Endometrium (tissue), 2 donors: Measurements from ENCODE around the gene PYCR2.
"Not testable (repeated sequence)": the region's sequence is repeated elsewhere in the genome, so short reads cannot be mapped to it uniquely, and the experiment has no call there.

Experiments
- FAIRE-seq: peaks from 2 replicates; lab custom pipeline; 2012; peaks lifted over from hg19 to GRCh38; lab: Jason Lieb, UNC
- donor health status: control.
- donor health status: control.

Gene PYCR2

DNA sequence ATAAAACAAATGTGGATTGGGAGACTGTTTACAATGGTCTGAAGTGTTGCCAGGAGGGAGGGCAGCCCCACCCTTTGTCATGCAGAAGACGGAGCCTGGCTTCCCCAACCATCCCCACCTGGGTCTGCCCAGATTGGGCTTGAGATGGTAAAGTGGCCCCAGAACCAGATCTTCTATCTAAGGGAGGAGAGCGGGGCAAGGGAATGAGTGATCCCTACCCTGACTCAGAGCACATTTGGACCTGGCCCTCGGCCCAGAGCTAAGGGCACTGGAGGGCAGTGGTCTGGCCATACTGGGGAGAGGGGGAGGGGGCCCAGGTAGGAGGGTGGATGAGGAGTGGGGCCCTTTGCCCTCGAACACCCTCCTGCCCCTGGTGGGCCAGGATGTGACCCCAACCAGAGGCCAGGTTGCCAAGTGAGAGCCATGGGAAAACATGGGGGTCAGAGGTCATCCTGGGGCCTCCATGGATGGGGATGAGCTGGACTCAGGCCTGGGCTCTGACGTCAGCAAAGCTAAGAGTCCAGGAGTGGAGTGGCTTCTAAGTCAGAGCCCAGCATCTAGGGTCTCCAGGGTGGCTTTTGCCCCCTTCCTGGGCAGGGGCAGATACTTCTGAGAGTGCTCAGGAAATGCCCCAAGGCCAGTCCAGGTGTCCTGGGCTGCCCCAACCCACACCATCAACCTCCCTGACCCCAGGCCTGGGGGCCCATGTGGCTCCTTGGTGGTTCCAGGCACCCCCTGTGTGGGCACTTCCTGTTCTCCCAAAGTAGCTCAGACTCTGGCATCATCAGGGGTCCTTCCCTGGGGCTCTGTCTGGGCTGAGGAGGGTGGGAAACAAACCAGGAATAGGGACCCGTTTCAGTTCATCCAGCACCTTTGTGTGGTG, 33.5 kb downstream of the PYCR2 start:
- no peak for FAIRE-seq

DNA sequence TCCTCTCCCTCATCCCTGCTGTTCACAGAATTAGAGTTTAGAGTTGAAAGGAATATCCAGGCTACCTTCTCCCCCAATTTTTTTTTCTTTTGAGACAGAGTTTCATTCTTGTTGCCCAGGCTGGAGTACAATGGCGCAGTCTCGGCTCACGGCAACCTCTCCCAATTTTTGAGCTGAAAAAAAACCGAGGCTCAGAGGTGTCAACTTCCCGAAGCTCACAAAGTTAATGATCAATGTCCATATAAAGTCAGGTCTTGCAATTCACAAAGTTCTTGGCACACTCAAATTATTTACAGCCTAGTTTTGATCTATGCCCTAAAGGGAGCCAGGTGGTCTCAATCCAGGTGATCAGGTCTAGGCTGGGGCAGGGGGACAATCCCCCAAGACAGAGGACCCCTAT, 34.3 kb downstream of the PYCR2 start:
- no peak for FAIRE-seq

DNA sequence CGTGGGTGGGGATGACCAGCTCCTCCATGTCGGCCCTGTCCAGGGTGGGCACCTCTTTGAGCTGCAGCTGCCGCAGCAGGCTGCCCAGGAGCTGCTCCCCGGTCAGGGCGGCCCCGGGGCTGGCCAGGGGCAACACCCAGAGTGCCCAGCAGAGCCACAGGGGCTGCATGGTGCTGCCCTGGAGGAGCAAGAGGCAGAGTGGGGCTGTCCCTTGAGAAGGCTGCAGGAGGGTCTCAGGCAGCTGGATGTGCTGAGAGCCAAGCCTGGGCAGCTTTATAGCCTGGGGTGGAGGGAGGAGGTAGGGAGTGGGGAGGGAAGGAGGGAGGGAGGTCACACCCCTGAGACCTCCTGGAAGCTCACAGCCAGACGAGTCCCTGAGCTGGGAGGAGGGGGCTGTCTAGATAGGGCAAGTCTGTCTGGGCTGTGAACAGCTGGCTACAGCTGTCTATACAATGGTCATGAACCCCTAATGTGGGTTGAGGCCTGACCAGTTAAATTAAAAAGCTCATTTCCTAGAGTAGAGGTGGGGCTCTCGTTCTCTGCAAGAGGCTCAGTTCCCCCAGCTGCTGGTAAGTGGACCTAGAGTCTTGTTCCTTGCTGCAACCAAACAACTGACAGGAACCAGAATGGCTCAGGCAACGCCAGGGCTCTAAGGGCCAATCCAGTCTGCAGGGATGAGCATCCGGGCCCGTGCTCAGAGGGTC, 35.0 kb downstream of the PYCR2 start, which contains the start of gene LEFTY1:
Gene LEFTY1, minus strand, starts transcription at position 249 of the 704 bp plus-strand sequence. Its CDS starts 80 bp downstream, at position 169.
- no peak for FAIRE-seq

DNA sequence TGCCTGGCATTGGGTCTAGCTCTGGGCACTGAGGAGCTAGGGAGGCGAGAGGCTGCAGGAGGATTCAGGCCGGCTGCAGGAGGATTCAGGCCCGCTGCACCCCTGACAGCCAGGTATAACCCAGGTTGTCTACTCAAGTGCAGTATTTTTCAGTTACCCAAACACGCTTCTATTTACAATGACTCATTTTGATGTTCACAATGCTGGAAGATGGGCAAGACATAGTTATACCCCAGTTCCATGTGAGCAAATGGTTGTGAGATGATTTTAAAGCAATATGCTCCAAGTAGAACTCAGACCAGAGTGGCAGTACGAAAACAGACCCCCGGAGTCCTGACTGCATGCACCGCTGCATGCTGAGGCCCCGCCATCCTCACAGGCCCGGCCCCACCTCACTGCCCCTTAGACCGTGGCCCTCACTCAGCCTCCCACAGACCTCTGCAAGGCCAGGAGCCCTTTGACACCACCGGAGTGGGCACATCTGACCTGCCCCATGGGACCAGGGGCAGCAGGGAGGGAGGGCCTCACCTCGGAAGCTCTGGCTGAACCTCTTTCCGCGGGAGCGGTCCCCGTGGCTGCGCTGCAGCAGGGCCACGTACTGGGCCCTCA, 35.7 kb downstream of the PYCR2 start:
- no peak for FAIRE-seq

DNA sequence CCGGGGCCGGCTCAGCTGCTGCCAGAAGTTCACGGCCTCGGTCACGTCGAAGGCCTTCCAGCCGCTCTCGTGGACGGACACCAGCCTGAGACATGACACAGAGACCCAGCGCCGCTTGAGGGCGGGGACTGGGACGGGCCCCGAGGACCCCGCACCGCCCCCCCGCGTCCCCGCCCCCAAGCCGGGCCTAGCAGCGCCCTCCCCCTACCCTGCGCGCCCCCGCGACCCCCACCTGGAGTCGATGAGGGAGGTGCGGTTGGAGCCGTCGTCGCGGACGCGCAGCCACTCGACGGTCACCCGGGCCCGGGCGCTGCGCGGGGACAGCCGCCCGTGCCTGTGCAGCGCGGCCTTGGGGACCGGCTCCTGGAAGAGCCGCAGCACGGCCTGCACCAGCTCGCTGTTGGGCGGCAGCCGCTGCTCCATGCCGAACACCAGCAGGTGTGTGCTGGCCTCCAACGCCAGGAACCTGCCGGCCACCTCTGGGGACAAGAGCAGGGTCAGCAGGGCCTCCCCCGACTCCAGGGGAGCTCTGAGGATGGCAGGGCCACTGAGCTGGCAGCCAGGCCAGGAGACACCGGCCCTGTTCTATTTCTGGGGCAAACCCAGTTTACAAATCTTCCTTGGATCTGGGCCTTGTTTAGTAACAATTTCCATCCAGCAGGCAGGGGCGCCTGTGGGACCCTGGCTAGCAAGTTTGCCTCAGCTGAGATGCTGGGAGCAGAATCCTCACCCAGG, 36.3 kb downstream of the PYCR2 start:
- FAIRE-seq = not testable (repeated sequence)

DNA sequence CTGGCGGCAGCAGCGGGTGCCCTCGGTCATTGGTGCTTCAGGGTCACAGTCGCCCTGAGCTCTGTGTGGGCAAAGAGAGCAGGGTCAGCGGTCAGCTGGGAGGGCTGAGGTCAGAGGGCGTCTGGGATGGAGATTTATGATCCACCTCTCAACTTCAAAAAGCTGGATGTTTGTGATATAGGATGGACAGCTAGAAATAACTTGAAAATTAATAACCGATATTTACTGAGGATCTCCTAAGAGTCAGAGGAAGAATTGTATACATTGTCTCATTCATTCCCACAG, 37.1 kb downstream of the PYCR2 start:
- no peak for FAIRE-seq

DNA sequence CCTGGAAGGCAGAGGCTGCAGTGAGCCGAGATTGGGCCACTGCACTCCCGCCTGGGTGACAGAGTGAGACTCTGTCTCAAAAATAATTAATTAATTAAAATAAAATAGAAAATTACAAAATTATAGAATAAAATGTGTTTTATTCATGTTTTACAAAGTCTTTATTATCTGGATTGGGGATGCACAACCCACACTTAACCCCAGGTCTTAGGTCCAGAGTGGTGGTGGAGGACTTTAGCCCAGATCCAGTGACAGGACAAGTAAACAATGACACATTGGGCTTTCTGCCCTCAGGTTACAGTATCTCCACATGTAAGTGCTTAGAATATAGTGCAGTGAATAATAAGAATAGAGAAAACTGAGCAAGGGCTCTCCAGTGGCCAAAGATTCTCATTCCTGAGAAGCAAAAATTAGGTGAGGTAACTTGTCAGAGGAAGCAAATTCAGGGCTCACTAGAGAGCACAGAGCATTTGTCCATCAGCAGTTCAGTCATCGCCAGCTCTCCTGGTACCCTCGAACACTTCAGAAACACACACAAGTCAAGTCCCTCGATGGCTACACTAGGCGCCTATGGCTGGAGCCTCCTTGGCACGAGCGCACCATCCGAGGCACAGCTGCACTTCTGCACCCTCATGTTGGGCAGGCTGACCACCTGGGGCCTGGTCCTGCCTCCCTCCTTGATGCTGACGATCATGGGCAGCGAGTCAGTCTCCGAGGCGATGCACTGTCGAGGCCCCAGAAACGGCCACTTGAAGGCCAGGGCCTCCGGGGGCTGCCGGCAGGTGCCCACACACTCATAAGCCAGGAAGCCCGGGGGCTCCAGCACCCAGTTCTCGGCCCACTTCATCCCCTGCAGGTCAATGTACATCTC, 37.7 kb downstream of the PYCR2 start:
- FAIRE-seq = no peak

DNA sequence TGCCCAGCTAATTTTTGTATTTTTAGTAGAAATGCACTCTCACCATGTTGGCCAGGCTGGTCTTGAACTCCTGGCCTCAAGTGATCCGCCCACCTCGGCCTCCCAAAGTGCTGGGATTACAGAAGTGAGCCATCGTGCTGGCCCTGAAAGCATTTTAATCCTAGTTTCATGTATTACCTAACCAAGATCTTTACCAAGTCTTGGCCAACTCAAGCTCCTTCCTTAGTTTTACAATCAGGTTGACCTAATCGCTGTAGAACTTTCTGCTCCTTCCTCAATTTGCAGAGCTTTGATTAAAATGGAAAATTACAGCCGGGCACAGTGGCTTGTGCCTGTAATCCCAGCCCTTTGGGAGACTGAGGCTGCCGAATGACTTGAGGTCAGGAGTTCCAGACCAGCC, 38.7 kb downstream of the PYCR2 start:
- no peak for FAIRE-seq

DNA sequence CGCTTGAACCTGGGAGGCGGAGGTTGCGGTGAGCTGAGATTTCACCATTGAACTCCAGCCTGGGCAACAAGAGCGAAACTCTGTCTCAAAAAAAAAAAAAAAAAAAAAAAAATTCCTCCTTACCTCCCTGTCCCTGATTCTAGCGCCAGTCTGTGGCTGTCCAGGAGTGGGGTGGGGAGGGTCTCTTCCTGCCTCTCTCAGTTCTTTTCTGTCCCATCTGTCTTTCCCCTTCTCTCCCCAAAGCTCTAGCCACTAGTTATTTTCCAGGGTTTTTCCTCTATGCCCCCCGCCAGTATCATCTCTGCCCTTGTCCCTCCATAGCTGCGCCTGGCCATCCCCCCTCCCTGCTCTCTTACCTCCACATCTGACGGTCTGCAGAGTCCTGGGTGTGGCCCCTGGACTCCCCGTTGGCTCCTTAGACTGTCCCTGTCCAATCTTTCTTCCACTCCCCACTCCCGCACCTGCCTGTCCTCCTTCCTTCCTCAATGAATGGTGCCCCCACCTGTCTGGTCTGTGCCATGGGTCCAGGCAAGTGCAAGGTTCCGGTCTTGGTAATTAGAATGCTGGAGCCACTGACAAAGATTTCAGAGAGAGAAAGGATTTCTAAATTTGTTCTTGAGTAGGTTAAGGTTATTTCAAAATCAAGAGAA, 40.3 kb downstream of the PYCR2 start:
- no peak for FAIRE-seq

DNA sequence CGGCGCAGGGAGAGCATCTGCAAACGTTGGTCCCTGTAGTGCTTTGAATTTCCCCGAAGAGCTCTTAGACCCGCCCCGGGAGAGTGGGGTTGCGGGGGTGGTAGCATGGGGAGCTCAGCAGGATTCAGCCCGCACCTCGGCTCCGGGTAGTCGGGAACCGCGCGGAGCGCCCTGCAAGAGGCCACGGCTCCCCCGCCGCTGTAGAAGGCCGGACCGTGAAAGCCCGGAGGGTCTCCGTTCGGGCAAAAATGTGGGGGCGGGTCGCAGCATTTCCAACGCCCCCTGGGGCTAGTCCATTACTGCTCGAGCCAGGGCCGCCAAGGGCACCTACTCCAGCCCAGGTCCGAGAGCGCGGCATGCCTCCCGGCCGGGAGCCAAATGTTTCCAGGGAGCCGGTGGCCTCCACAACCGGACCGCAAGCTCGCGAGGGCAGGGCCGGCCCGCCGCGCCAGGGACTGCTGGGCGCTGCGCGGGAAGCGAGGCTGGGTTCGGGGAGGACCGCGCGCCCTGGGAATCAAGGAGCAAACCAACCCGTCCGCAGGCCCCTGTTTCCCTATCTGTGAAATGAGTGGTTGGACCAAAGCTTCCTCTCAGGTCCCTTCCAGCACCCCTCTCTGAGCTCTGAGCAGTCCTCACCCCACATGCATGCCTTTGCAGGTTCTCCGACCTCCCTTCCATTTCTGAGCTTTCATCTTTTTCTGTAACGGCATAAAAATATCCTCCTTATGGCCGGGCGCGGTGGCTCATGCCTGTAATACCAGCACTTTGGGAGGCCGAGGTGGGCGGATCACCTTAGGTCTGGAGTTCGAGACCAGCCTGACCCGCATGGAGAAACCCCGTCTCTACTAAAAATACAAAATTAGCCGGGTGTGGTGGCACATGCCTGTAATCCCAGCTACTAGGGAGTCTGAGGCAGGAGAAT, 41.1 kb downstream of the PYCR2 start:
- FAIRE-seq = no peak

DNA sequence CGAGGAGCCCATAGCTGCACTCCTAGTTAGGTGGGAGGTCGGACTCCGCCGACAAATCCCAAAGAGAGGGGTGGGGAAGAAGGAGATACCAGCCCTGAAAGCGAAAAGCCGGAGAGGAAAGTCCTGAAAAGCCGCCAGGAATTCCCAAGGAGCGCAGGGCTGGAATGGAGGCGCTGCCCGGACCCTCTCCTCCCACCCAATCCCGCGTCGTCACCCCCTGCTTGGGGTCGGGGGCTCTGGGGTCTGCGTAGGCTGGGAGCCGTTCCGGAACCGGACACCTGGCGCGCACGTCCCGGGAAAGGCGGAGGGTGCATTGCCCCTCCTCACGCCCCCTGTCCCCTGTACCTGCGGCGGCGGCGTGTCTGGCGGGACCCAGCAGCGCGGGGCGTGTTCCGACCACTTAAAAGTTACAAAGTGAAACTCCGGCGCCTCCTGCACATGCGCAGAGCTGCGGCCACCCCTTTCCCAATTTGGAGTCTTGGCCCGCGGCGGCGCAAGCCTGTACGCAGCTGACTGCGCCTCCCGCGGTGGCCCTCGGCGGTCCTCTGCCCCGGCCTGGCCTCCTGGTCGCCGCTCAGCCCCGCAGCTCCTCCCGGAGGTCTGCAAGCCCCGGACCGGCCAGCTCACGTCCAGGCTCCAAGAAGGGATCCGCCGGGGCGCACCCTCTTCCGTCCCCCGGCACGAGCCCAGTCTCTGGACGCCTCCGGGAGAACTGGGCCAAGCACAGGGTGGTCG, 41.9 kb downstream of the PYCR2 start, which contains the start of gene TMEM63A:
Gene TMEM63A, minus strand, starts transcription at position 422 of the 735 bp plus-strand sequence. CDS start 4,800 bp downstream, outside the sequence.
- no peak for FAIRE-seq

DNA sequence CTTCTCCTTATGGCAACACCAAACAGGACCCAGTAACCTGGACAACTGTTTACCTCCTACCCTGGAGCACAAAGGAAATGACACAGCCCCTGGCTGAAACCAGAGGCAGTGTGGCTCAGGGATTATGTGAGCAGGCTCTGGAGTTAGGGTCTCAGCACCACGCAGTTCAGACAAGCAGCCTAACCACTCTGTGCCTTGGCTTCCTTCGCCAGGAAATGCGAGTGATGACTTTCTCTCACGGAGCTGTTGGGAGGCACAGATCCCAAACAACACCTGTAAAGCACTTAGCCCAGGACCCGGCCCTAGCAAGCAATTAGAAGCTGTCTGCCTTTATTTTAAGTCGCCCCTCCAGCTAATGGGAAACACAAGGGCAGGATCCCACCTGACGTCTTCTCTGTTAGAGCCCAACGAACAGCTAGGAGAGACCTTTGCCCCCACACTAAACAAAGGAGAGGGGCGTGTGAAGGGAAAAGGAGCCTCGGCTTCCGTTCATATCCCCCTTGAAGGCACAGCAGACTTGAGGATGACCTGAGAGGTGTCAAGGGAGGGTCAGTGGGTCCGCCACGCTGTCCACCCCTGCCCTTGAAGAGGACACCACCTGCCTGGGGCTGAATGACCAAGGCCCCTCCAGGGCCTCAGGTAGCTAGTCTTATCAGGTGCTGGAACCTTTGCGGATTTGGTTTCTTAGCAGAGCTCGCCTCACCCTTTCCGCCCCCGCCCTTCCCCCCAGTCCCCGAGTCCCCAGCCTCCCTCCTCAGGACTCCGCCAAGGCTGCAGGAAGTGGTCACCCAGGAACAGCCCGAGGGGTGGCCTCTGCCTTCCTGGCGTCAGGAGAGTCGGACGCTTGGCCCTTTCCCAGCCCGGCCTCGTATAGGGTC, 42.7 kb downstream of the PYCR2 start:
- FAIRE-seq = no peak

DNA sequence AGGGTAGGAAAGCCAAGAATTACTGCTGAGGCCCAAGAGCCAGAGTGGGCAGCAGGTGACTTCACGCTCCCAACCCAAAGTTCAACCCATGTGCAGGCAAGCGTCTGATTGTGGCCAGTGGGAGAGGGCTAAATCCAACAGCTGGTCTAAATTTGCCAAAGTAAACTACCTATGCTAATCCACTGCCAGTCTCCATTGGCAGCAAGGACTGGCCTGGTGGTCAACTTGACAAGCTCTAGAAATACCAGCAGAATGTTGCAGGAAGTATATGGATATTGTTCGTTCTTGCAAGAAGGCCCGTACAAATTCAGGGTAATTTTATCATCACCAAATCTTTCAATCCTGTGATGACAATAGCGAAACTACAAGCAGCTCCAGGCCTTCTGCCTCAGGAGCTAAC, 43.4 kb downstream of the PYCR2 start:
- FAIRE-seq = no peak

DNA sequence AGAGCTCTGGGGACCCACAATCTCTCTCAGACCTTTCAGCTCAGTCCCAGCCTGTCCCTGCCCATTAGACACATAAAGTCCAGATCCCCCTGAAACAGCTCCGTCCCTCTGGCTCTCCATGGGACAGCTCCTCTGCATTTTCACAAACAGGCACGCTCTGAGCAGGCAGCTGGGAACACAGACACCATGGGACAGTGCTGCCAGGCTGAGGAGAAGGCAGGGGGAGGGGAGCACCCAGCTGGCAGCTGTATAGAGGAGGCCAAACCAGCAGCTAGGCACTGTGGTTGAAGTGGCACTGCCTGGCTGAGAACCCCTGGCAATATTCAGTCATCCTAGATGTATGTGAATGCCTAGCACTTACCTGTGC, 43.8 kb downstream of the PYCR2 start:
- FAIRE-seq = no peak

DNA sequence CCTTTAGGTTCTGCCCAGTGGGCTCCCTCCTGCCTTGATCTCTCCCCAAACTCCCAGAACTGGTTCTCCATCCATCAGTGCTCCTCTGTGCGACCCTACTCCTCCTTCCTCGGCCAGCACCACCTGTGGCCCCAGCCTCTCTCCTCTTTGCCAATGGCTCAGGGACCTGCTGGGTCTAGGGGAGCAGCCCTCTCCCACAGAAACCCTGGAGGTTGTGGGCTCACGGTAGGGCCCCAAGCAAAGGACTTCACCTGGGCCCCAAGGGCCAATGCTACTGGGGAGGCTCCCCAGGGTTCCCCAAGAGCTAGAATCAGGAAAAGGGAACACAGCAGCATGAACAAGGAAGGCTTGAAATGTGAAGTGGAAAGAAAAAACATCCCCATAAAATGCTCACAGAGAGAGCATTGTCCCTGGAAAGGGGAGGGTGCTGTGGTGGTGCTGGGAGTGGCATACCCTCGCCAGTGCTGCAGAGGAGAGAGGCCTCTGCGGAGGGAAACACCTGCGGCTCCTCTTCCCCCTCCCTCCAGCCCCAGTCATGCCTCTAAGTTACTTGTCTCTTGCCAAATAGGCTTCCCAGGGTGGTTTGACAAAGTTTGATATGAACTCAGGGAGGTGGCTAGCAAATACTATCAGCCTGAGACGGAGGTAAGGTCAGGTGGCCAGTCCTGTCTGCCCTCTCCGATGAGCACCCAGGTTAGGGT, 44.4 kb downstream of the PYCR2 start:
- FAIRE-seq = no peak

DNA sequence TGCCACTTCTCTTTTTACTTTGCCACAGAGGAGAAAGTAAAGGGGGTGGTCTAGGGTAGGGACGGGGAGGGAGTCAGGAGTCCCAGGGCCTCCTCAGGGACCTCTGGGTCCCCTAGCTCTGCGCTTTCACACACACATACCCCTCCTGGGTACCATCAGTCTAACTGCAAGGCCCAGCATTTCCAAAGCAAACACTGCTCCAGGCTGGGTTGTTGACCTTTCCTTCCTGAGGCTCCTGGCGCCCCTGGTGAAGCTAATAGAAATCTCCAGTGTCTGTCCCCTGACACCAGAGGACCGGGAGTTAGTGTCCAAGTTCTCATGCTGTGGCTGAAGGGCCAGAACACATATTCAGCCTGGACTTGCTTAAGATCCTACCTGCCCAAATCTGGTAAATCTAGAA, 45.8 kb downstream of the PYCR2 start:
- no peak for FAIRE-seq

DNA sequence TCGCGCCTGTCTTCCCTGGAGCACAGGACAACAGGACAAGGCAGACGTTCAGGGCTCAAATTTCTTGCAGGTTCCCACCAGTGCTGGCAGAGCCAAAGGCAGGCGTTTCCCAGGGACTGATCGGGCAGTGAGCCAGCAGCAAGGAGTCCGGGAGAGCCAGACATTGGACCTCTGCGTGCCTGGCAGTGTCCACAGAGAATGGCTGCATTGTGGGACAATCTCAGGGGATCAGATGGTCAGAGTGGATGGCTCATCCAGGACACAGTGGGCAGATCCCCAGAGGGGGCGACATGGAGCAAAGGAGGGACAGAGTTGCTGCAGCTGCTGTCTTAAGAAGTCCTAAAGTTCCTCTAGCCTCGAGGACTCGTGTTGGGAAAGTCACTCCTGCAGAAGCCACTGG, 46.5 kb downstream of the PYCR2 start:
- FAIRE-seq = no peak
